Activated CD4-positive, alpha-beta memory T cell treated with anti-CD3 and anti-CD28 coated beads for 36 hours (primary cell): ENCODE data around the gene AFF1. TPM values are rescaled to one million over a fixed set of nuclear protein-coding genes. Genes with fewer than 3 reads are reported as not detected.

Source experiments
- CTCF ChIA-PET: fragments of 350-600 bp; sonication (Branson Sonifier 250); formaldehyde crosslinking; loops from one replicate; lab custom pipeline; 2021; ENCODE audit warnings: antibody characterized with exemption, inconsistent platforms; lab: Charles Lee
- POLR2A ChIA-PET: fragments of 350-600 bp; sonication (Branson Sonifier 250); formaldehyde crosslinking; loops from one replicate; lab custom pipeline; 2021; ENCODE audit warnings: antibody characterized with exemption; lab: Charles Lee
- DNase-seq: peaks from one replicate; pipeline ENCODE4 v3.0.0-alpha.2; 2020
- H3K27ac Mint-ChIP-seq: one replicate; pipeline ENCODE4 v1.8.0; 2021; ENCODE audit warnings: mixed read lengths
- H3K27me3 Mint-ChIP-seq: one replicate; pipeline ENCODE4 v1.8.0; 2021; ENCODE audit warnings: mixed read lengths
- H3K36me3 Mint-ChIP-seq: one replicate; pipeline ENCODE4 v1.8.0; 2021; ENCODE audit warnings: mixed read lengths
- H3K4me1 Mint-ChIP-seq: one replicate; pipeline ENCODE4 v1.8.0; 2021; ENCODE audit warnings: low read depth, mixed read lengths
- H3K4me3 Mint-ChIP-seq: one replicate; pipeline ENCODE4 v1.8.0; 2021; ENCODE audit warnings: mild to moderate bottlenecking, mixed read lengths
- H3K9me3 Mint-ChIP-seq: one replicate; pipeline ENCODE4 v1.8.0; 2021; ENCODE audit warnings: mixed read lengths
- intact Hi-C: fragments of 100-400 bp; cut with micrococcal nuclease; formaldehyde crosslinking; loops from one replicate; pipeline ENCODE4 v1.15.1; 2023
- total RNA-seq, 2 experiments: library from RNA; stranded (reverse); gene quantifications; one replicate each; pipeline ENCODE4 v1.2.3, GENCODE V29; 2021

The AFF1 gene
- total RNA-seq, 2 experiments from 2014 or later, result 46.1 to 50.8 TPM

GRCh38 chr4:86940920-86941460 lies 6.2 kb downstream of the AFF1 start:
- intact Hi-C loops, result no loop called here

GRCh38 chr4:86942185-86942666 lies 7.4 kb downstream of the AFF1 start:
- no peak overlapping the region for H3K27ac Mint-ChIP-seq
- intact Hi-C loops, result no loop called here
- H3K4me3 Mint-ChIP-seq, result no peak overlapping the region
- no peaks in the 10 kb centered on the region for H3K36me3 Mint-ChIP-seq
- H3K27me3 Mint-ChIP-seq, result no peaks in the 10 kb centered on the region
- POLR2A ChIA-PET, result no interaction called here
- H3K4me1 Mint-ChIP-seq, result peaks cover 56% of the 10 kb centered on the region
- DNase-seq, result no peak
- no peaks in the 10 kb centered on the region for H3K9me3 Mint-ChIP-seq
- CTCF ChIA-PET, result interaction anchor here (1.0 kb wide), 1 partner anchor 20 kb away, joined by 4 read pairs; no protein-coding TSS in a partner anchor

More at GRCh38 chr4:86940920-86941460, 6.2 kb downstream of the AFF1 start:
- H3K4me3 Mint-ChIP-seq, result no peak overlapping the region
- peaks cover 2% of the 10 kb centered on the region for H3K36me3 Mint-ChIP-seq
- H3K4me1 Mint-ChIP-seq, result peaks cover 59% of the 10 kb centered on the region
- ChIA-PET CTCF (no interaction called here), POLR2A (interaction anchor here (2.1 to 2.5 kb wide), 2 partner anchors 37 to 65 kb away, joined by 6 to 21 read pairs; no protein-coding TSS in a partner anchor)
- no peaks in the 10 kb centered on the region for H3K27me3 Mint-ChIP-seq
- H3K9me3 Mint-ChIP-seq, result no peaks in the 10 kb centered on the region
- H3K27ac Mint-ChIP-seq, result no peak overlapping the region
- DNase-seq, result no peak

- Mint-ChIP-seq H3K9me3 (no peaks in the 10 kb centered on the region), H3K4me1 (peaks cover 43% of the 10 kb centered on the region), H3K4me3 (no peak overlapping the region), H3K27me3 (no peaks in the 10 kb centered on the region), H3K36me3 (peaks cover 6% of the 10 kb centered on the region), H3K27ac (no peak overlapping the region)
- ChIA-PET POLR2A (interaction anchor here (0.6 to 1.4 kb wide), 3 partner anchors 10 to 108 kb away, joined by 3 to 5 read pairs (median 4); partner anchors contain the start of gene AFF1), CTCF (interaction anchor here (0.9 kb wide), 2 partner anchors 10 to 23 kb away, joined by 3 to 6 read pairs; partner anchors contain the start of gene AFF1)
- DNase-seq, result no peak
- intact Hi-C loops, result no loop called here
Measured at GRCh38 chr4:86944964-86945781, 10.4 kb downstream of the AFF1 start.

- H3K4me1 Mint-ChIP-seq, result peaks cover 33% of the 10 kb centered on the region
- CTCF ChIA-PET, result interaction anchor here (1.0 kb wide), 1 partner anchor 14 kb away, joined by 3 read pairs; no protein-coding TSS in a partner anchor
- no peak overlapping the region for H3K27ac Mint-ChIP-seq
- no peak for DNase-seq
- peaks cover 16% of the 10 kb centered on the region for H3K36me3 Mint-ChIP-seq
- H3K9me3 Mint-ChIP-seq, result no peaks in the 10 kb centered on the region
- no peaks in the 10 kb centered on the region for H3K27me3 Mint-ChIP-seq
- intact Hi-C loops, result no loop called here
- no peak overlapping the region for H3K4me3 Mint-ChIP-seq
- POLR2A ChIA-PET, result no interaction called here
Measured at GRCh38 chr4:86946868-86947500, 12.2 kb downstream of the AFF1 start.

- no peak for DNase-seq
- intact Hi-C loops, result no loop called here
- no peak overlapping the region for H3K27ac Mint-ChIP-seq
- peaks cover 16% of the 10 kb centered on the region for H3K36me3 Mint-ChIP-seq
- H3K9me3 Mint-ChIP-seq, result no peaks in the 10 kb centered on the region
- no peak overlapping the region for H3K4me3 Mint-ChIP-seq
- H3K27me3 Mint-ChIP-seq, result no peaks in the 10 kb centered on the region
- CTCF ChIA-PET, result interaction anchor here (1.0 kb wide), 1 partner anchor 13 kb away, joined by 3 read pairs; no protein-coding TSS in a partner anchor
- H3K4me1 Mint-ChIP-seq, result peaks cover 28% of the 10 kb centered on the region
- POLR2A ChIA-PET, result no interaction called here
Measured at GRCh38 chr4:86947501-86948120, 12.8 kb downstream of the AFF1 start.

GRCh38 chr4:86948276-86948675 lies 13.5 kb downstream of the AFF1 start:
- peaks cover 16% of the 10 kb centered on the region for H3K36me3 Mint-ChIP-seq
- no peak overlapping the region for H3K4me3 Mint-ChIP-seq
- no peaks in the 10 kb centered on the region for H3K9me3 Mint-ChIP-seq
- CTCF ChIA-PET, result no interaction called here
- POLR2A ChIA-PET, result no interaction called here
- H3K27me3 Mint-ChIP-seq, result no peaks in the 10 kb centered on the region
- H3K27ac Mint-ChIP-seq, result no peak overlapping the region
- intact Hi-C loops, result no loop called here
- no peak for DNase-seq
- peaks cover 27% of the 10 kb centered on the region for H3K4me1 Mint-ChIP-seq

DNA sequence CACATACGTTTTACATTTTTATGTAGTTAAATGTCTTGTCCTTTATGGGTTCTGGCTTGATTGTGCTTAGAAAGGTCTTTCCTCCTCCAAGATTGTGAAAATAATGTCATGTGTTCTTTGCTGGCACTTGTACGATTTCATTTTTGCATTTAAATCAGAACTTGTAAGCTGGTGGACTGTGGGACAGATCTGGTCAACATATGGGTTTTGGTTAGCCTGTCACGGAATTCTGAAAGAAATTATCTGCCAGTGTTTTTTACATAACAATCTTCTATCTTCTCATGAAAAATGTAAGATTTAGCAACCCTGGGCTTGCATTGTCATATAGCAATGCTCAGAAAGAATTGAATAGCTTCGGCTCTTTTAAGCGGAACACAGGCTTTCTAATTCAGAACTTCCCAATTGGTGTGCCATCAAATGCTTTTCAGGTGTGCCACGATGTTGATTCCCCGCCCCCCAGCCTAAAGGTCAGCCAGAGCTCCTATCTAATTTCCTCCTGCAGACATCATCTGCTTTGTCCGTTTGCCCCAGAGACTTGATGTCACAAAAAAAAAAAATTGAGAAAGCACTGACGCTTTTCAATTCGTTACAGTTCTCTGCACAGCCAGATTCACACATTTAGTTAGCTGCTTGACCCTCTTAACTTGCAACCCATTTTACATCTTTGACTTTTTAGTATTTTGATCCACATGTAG lies 16.2 kb downstream of the AFF1 start:
- DNase-seq, result no peak
- Mint-ChIP-seq H3K27ac (no peak overlapping the region), H3K27me3 (no peaks in the 10 kb centered on the region), H3K9me3 (no peaks in the 10 kb centered on the region), H3K4me1 (peaks cover 31% of the 10 kb centered on the region), H3K4me3 (no peak overlapping the region), H3K36me3 (peaks cover 23% of the 10 kb centered on the region)
- intact Hi-C loops, result no loop called here
- CTCF ChIA-PET, result interaction anchor here (1.1 to 1.8 kb wide), 2 partner anchors 9 to 200 kb away, joined by 3 to 5 read pairs; no protein-coding TSS in a partner anchor
- POLR2A ChIA-PET, result no interaction called here

DNA sequence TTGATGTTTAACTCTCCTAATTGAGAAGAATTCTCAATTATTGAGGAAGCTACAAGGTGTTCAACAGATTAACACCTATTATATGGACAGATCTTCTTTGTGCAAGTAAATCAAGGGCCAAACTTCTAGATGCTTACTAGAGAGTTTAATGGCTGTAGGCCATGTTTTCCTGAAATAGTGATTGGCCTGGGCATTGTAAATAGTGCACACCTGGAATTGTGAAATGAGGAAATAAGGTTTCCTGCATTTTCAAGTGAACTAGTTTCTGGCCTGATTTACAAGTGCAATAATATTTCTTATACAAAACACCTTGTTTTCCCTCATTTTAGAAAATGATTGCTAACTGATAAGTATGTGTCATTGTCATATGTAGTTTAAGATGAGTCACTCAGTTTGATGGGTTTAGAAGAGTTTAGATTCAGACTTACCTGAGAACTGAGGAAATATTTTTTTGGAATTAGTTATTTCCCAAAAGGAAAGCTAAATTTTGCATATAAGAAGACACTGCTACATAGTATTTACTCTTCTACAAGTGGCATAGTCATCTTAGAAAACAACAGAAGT lies 21.2 kb downstream of the AFF1 start:
- intact Hi-C loops, result loop anchor here (5.0 kb wide), 1 partner anchor 51 kb away; no protein-coding TSS in a partner anchor
- POLR2A ChIA-PET, result interaction anchor here (1.1 kb wide), 1 partner anchor 21 kb away, joined by 3 read pairs; the partner anchor contains the start of gene AFF1

GRCh38 chr4:86957215-86957614 lies 22.4 kb downstream of the AFF1 start:
- Mint-ChIP-seq H3K27ac (peak overlapping the region; percentile 55), H3K4me1 (peaks cover 49% of the 10 kb centered on the region)

More for the DNA sequence above, 21.2 kb downstream of the AFF1 start:
- Mint-ChIP-seq H3K4me1 (peaks cover 41% of the 10 kb centered on the region), H3K36me3 (peaks cover 20% of the 10 kb centered on the region), H3K4me3 (no peak overlapping the region), H3K27ac (no peak overlapping the region), H3K9me3 (no peaks in the 10 kb centered on the region), H3K27me3 (no peaks in the 10 kb centered on the region)
- CTCF ChIA-PET, result interaction anchor here (1.3 to 1.5 kb wide), 2 partner anchors 18 to 137 kb away, joined by 4 to 5 read pairs; no protein-coding TSS in a partner anchor
- DNase-seq, result no peak

DNA sequence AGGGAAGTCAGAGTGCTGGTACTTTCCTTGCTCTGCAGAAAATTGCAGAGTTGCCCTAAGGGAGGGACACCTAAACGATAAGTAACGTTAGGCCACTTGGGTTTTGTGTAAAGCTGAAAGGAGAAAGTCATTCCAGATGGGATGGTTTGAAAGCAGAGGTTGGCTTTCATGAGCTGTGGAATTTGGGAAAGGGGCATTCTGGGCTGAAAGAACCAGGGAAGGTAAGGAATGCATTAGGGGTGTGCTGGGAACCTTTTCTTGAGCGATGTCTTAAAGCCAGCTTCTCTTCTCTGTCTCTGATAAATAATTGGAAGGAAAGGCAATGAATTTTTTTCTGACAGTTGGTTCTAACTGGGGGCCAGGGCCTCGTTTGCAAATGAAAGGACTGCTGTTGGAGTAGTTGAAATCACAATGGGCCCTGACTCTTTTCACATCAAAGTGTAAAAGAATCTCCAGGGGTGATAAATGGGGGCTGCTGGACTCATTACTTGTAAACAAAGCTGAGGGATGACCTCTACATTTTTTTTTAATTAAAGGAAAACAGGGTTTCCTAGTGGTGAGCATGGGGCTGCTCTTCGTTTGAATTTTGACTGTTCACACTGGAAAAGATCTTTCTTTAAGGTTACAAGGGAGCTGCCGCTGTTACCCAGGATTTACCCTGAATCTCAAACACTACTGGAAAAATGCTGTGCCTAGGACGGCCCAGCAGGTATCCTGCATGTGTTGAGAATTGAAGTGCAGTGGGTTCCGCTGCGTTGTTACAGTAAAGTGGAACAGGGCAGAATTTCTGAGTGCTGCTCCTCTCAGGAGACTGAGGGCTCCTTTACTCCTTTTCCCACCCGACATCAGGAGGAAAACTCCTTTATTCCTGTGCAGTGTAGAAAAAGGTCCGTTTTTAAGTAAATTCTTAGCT lies 25.0 kb downstream of the AFF1 start:
- H3K36me3 Mint-ChIP-seq, result peaks cover 19% of the 10 kb centered on the region

More at GRCh38 chr4:86957215-86957614, 22.4 kb downstream of the AFF1 start:
- POLR2A ChIA-PET, result interaction anchor here (0.6 to 0.8 kb wide), 2 partner anchors 22 to 49 kb away, joined by 3 to 4 read pairs; partner anchors contain the start of gene AFF1
- no peak overlapping the region for H3K4me3 Mint-ChIP-seq
- no peaks in the 10 kb centered on the region for H3K9me3 Mint-ChIP-seq
- CTCF ChIA-PET, result interaction anchor here (1.3 to 1.5 kb wide), 2 partner anchors 19 to 136 kb away, joined by 4 to 5 read pairs; no protein-coding TSS in a partner anchor
- H3K27me3 Mint-ChIP-seq, result no peaks in the 10 kb centered on the region
- intact Hi-C loops, result loop anchor here (1.0 to 5.0 kb wide), 3 partner anchors 14 to 50 kb away; no protein-coding TSS in a partner anchor
- peaks cover 17% of the 10 kb centered on the region for H3K36me3 Mint-ChIP-seq
- no peak for DNase-seq

More for the DNA sequence above, 25.0 kb downstream of the AFF1 start:
- CTCF ChIA-PET, result interaction anchor here (1.6 kb wide), 2 partner anchors 8 to 13 kb away, joined by 3 to 5 read pairs; no protein-coding TSS in a partner anchor
- intact Hi-C loops, result loop anchor here (5.0 kb wide), 1 partner anchor 47 kb away; no protein-coding TSS in a partner anchor
- no peak for DNase-seq
- POLR2A ChIA-PET, result interaction anchor here (0.6 to 0.7 kb wide), 3 partner anchors 24 to 99 kb away, joined by 3 read pairs; no protein-coding TSS in a partner anchor
- Mint-ChIP-seq H3K9me3 (no peaks in the 10 kb centered on the region), H3K4me1 (peaks cover 60% of the 10 kb centered on the region), H3K27ac (no peak overlapping the region), H3K4me3 (no peak overlapping the region), H3K27me3 (no peaks in the 10 kb centered on the region)
